Glutamatergic neuron (in vitro differentiated cells): Measurements from ENCODE around the gene INPP5F. TPM values are rescaled to one million over a fixed set of nuclear protein-coding genes. Genes with fewer than 3 reads are reported as not detected.

ENCODE experiments used
- DNase-seq: peaks from one replicate; pipeline ENCODE4 v3.0.0; 2022
- H3K27ac Mint-ChIP-seq: one replicate; pipeline ENCODE4 v1.8.0; 2020; ENCODE audit warnings: mild to moderate bottlenecking, mixed read lengths, inconsistent platforms; ENCODE audit not compliant: unreplicated experiment
- H3K27me3 Mint-ChIP-seq: one replicate; pipeline ENCODE4 v1.8.0; 2020; ENCODE audit warnings: mild to moderate bottlenecking, moderate library complexity, mixed read lengths, inconsistent platforms; ENCODE audit not compliant: unreplicated experiment
- H3K36me3 Mint-ChIP-seq: one replicate; pipeline ENCODE4 v1.8.0; 2020; ENCODE audit warnings: mild to moderate bottlenecking, mixed read lengths, inconsistent platforms; ENCODE audit not compliant: unreplicated experiment
- H3K4me1 Mint-ChIP-seq: one replicate; pipeline ENCODE4 v1.8.0; 2020; ENCODE audit warnings: mild to moderate bottlenecking, low read depth, mixed read lengths, inconsistent platforms; ENCODE audit not compliant: unreplicated experiment
- H3K4me3 Mint-ChIP-seq: one replicate; pipeline ENCODE4 v1.8.0; 2020; ENCODE audit warnings: mild to moderate bottlenecking, mixed read lengths, inconsistent platforms; ENCODE audit not compliant: unreplicated experiment
- H3K9me3 Mint-ChIP-seq: one replicate; pipeline ENCODE4 v1.8.0; 2020; ENCODE audit warnings: mild to moderate bottlenecking, moderate library complexity, mixed read lengths, inconsistent platforms; ENCODE audit not compliant: unreplicated experiment
- total RNA-seq: library from RNA; stranded (reverse); fragmentation: NEBNext Ultra II Directional; extraction: Animal tissue kit (Norgen Biotek cat#: 25700); gene quantifications from one replicate; pipeline ENCODE4 v1.2.1, GENCODE V29; 2021; ENCODE audit not compliant: unreplicated experiment
- TF ChIP-seq, protein P1 (sequence below): fragments of 200-600 bp; sonication (generic); IDR thresholded peaks from one replicate; pipeline ENCODE4 v1.5.0; 2021; ENCODE audit not compliant: partially characterized antibody, unreplicated experiment

Gene INPP5F
- total RNA-seq, 1 donor from 2014 or later: 186 TPM

DNA sequence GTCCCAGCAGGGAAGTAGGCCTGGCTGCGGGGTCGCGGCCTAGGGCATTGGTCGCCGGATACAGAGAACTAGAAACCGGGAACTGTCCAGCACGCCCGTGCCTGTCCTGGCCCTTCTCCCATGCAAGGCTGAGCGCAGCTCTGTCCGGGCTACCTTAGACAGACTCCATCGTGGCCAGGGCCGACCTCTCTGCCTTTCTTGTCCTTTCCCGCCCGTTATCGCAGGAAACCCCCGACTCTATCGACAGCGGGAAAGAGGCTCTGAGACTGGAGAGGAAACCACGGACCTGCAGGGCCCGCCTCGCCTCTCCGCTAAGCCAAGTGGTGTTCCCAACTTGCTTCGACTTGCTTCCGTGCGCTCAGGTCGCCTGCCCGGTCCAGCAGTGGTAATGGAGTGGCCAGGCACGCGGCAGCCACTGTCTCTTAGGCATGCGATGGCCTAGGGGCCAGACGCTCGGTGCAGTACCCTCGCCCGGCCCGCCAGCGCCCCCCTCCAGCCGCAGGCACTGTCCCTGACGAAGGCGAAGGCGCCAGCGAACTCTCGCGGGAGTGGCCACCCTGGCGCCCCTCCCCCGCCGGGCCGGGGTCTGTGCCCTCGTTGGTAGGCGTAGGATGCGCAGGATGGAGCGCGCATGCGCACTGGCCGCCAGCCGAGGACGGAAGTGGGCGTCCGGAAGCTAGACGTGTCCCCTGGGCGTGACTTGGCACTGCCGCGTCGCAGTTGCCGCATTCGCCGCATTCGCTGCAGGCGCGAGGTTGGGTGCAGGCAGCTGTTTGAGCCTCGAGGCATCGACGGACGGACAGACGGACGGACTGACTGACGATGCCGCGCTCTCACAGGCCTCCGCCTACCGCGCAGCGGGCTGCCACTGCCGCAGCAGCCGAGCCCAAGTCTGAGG, 92.4 kb downstream of the INPP5F start:
- peak; percentile 100 for DNase-seq
- peaks cover 4% of the 10 kb centered on the region for H3K9me3 Mint-ChIP-seq
- TF ChIP-seq, protein P1, sequence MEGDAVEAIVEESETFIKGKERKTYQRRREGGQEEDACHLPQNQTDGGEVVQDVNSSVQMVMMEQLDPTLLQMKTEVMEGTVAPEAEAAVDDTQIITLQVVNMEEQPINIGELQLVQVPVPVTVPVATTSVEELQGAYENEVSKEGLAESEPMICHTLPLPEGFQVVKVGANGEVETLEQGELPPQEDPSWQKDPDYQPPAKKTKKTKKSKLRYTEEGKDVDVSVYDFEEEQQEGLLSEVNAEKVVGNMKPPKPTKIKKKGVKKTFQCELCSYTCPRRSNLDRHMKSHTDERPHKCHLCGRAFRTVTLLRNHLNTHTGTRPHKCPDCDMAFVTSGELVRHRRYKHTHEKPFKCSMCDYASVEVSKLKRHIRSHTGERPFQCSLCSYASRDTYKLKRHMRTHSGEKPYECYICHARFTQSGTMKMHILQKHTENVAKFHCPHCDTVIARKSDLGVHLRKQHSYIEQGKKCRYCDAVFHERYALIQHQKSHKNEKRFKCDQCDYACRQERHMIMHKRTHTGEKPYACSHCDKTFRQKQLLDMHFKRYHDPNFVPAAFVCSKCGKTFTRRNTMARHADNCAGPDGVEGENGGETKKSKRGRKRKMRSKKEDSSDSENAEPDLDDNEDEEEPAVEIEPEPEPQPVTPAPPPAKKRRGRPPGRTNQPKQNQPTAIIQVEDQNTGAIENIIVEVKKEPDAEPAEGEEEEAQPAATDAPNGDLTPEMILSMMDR: peak; percentile 89
- peaks cover 7% of the 10 kb centered on the region for H3K36me3 Mint-ChIP-seq
- peak overlapping the region; percentile 92 for H3K27ac Mint-ChIP-seq
- peaks cover 7% of the 10 kb centered on the region for H3K27me3 Mint-ChIP-seq
- peaks cover 18% of the 10 kb centered on the region for H3K4me1 Mint-ChIP-seq
- H3K4me3 Mint-ChIP-seq: peak overlapping the region; percentile 83

DNA sequence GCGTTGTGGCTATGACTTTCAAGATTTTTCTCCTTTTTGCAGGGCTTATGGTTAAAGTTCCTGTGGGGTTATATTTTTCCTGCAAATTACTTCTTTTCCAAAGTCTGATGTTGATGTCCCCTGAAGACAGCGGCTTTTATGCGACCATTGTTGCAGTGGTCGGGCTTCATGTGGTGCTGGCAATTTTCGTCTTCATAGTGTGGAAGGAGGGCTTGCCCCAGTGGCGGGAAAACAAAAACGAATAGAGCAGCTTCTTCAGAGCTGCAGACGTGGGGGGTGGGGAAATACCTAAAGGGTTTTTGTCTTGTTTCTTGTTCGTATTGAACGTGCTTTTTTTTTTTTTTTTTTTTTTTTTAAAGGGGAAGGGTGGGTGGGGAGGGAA, 93.0 kb downstream of the INPP5F start:
- peaks cover 7% of the 10 kb centered on the region for H3K27me3 Mint-ChIP-seq
- peaks cover 7% of the 10 kb centered on the region for H3K36me3 Mint-ChIP-seq
- H3K4me1 Mint-ChIP-seq: peaks cover 18% of the 10 kb centered on the region
- DNase-seq: no peak
- TF ChIP-seq, protein P1: no peak
- peak overlapping the region; percentile 83 for H3K4me3 Mint-ChIP-seq
- peak overlapping the region; percentile 85 for H3K27ac Mint-ChIP-seq
- H3K9me3 Mint-ChIP-seq: peaks cover 4% of the 10 kb centered on the region

DNA sequence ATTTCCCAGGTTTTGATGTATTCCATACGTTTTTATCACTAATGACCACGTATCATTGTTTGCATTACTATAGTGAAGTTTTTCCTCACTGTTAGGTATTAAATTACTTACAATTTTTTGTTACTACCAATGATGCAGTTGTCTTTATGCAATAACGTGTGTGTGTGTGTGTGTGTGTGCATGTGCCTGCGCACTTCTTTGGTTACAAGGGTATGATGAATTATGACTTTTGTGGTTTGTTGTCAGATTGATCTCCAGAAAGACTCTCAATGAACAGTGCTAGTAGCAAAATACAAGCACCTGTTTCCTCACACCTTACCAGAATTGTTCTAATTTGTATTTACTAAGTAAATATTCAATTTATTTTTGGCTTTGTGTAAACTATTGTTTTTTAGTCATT, 95.3 kb downstream of the INPP5F start:
- Mint-ChIP-seq H3K36me3 (no peaks in the 10 kb centered on the region), H3K27ac (no peak overlapping the region), H3K4me3 (peak overlapping the region; percentile 83), H3K9me3 (peaks cover 4% of the 10 kb centered on the region), H3K4me1 (peaks cover 18% of the 10 kb centered on the region), H3K27me3 (peaks cover 6% of the 10 kb centered on the region)
- TF ChIP-seq, protein P1: no peak
- no peak for DNase-seq

DNA sequence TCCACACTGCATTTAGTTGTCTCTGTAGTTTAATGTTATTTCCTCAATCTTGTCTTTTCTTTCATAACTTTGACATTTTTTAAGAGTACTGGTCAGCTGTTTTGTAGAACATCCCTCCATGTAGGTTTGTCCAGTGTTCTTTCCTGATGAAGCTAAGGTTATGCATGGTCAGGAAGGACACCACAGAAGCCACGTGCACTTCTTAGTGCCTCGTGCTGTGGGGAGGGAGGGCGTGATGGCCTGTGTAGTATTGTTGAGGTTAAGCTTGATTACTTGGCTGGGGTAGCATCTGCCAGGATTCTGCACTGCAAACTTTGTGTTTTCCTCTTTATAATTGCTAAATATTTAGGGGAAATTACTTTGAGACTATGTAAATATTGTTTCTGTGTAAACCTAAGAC, 98.4 kb downstream of the INPP5F start:
- H3K4me3 Mint-ChIP-seq: no peak overlapping the region
- H3K36me3 Mint-ChIP-seq: peaks cover 7% of the 10 kb centered on the region
- H3K27me3 Mint-ChIP-seq: peaks cover 3% of the 10 kb centered on the region
- H3K27ac Mint-ChIP-seq: peak overlapping the region; percentile 69
- peaks cover 2% of the 10 kb centered on the region for H3K9me3 Mint-ChIP-seq
- peaks cover 14% of the 10 kb centered on the region for H3K4me1 Mint-ChIP-seq
- TF ChIP-seq, protein P1: no peak
- DNase-seq: no peak

DNA sequence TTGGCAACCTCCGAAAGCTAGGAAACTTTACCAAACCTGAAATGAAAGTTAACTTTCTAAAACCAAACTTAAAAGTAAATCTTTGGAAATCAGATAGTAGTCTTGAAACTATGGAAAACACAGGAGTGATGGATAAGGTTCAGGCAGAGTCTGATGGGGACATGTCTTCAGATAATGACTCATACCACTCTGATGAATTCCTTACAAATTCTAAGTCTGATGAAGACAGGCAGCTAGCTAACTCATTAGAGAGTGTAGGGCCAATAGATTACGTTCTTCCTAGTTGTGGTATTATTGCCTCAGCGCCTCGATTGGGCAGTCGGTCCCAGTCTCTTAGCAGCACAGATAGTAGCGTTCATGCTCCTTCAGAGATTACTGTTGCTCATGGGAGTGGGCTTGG, 100.9 kb downstream of the INPP5F start:
- Mint-ChIP-seq H3K27me3 (peaks cover 3% of the 10 kb centered on the region), H3K27ac (no peak overlapping the region)
- no peak for DNase-seq

More for the DNA sequence above, 100.9 kb downstream of the INPP5F start:
- Mint-ChIP-seq H3K4me1 (peaks cover 2% of the 10 kb centered on the region), H3K4me3 (no peak overlapping the region), H3K36me3 (peaks cover 7% of the 10 kb centered on the region), H3K9me3 (no peaks in the 10 kb centered on the region)
- TF ChIP-seq, protein P1: no peak
